ENCODE measurements around the gene ENTHD1. TPM values are rescaled to one million over a fixed set of nuclear protein-coding genes. Genes with fewer than 3 reads are reported as not detected.

ENTHD1 gene
- total RNA-seq, 1 donor from 2014 or later: not detected

GRCh38 chr22:39723899-39724351, 169.6 kb downstream of the ENTHD1 start:
- Mint-ChIP-seq H3K27me3 (ENCODE audit: unreplicated experiment) (peaks cover 5% of the 10 kb centered on the region), H3K4me1 (ENCODE audit: unreplicated experiment) (peaks cover 4% of the 10 kb centered on the region), H3K4me3 (ENCODE audit: unreplicated experiment) (no peak overlapping the region), H3K9me3 (ENCODE audit: unreplicated experiment) (no peaks in the 10 kb centered on the region), H3K27ac (ENCODE audit: unreplicated experiment) (no peak overlapping the region), H3K36me3 (ENCODE audit: low read depth, unreplicated experiment) (no peaks in the 10 kb centered on the region)
- TF ChIP-seq CTCF (IDR thresholded peaks at IDR 0.05; ENCODE audit: unreplicated experiment): no peak
- DNase-seq (ENCODE audit: low spot score): no peak

- H3K9me3 Mint-ChIP-seq (ENCODE audit: unreplicated experiment): no peaks in the 10 kb centered on the region
- peaks cover 5% of the 10 kb centered on the region for H3K27me3 Mint-ChIP-seq (ENCODE audit: unreplicated experiment)
- H3K36me3 Mint-ChIP-seq (ENCODE audit: low read depth, unreplicated experiment): no peaks in the 10 kb centered on the region
- no peak for TF ChIP-seq CTCF (IDR thresholded peaks at IDR 0.05; ENCODE audit: unreplicated experiment)
- peaks cover 4% of the 10 kb centered on the region for H3K4me1 Mint-ChIP-seq (ENCODE audit: unreplicated experiment)
- no peak overlapping the region for H3K27ac Mint-ChIP-seq (ENCODE audit: unreplicated experiment)
- DNase-seq (ENCODE audit: low spot score): no peak
- H3K4me3 Mint-ChIP-seq (ENCODE audit: unreplicated experiment): no peak overlapping the region
Measured at GRCh38 chr22:39723463-39723862, 170.1 kb downstream of the ENTHD1 start.

- H3K4me1 Mint-ChIP-seq (ENCODE audit: unreplicated experiment): peaks cover 4% of the 10 kb centered on the region
- H3K9me3 Mint-ChIP-seq (ENCODE audit: unreplicated experiment): no peaks in the 10 kb centered on the region
- no peak overlapping the region for H3K27ac Mint-ChIP-seq (ENCODE audit: unreplicated experiment)
Measured at GRCh38 chr22:39722501-39722900, 171.1 kb downstream of the ENTHD1 start.

GRCh38 chr22:39722032-39722325, 171.6 kb downstream of the ENTHD1 start:
- Mint-ChIP-seq H3K4me3 (ENCODE audit: unreplicated experiment) (no peak overlapping the region), H3K4me1 (ENCODE audit: unreplicated experiment) (peaks cover 4% of the 10 kb centered on the region), H3K27me3 (ENCODE audit: unreplicated experiment) (peaks cover 5% of the 10 kb centered on the region), H3K9me3 (ENCODE audit: unreplicated experiment) (no peaks in the 10 kb centered on the region), H3K27ac (ENCODE audit: unreplicated experiment) (no peak overlapping the region), H3K36me3 (ENCODE audit: low read depth, unreplicated experiment) (no peaks in the 10 kb centered on the region)
- no peak for DNase-seq (ENCODE audit: low spot score)
- no peak for TF ChIP-seq CTCF (IDR thresholded peaks at IDR 0.05; ENCODE audit: unreplicated experiment)

More at GRCh38 chr22:39722501-39722900, 171.1 kb downstream of the ENTHD1 start:
- H3K36me3 Mint-ChIP-seq (ENCODE audit: low read depth, unreplicated experiment): no peaks in the 10 kb centered on the region
- H3K27me3 Mint-ChIP-seq (ENCODE audit: unreplicated experiment): peaks cover 5% of the 10 kb centered on the region
- no peak overlapping the region for H3K4me3 Mint-ChIP-seq (ENCODE audit: unreplicated experiment)
- no peak for DNase-seq (ENCODE audit: low spot score)
- TF ChIP-seq CTCF (IDR thresholded peaks at IDR 0.05; ENCODE audit: unreplicated experiment): no peak

- Mint-ChIP-seq H3K27ac (ENCODE audit: unreplicated experiment) (no peak overlapping the region), H3K4me3 (ENCODE audit: unreplicated experiment) (no peak overlapping the region), H3K27me3 (ENCODE audit: unreplicated experiment) (peaks cover 5% of the 10 kb centered on the region), H3K9me3 (ENCODE audit: unreplicated experiment) (no peaks in the 10 kb centered on the region), H3K36me3 (ENCODE audit: low read depth, unreplicated experiment) (no peaks in the 10 kb centered on the region), H3K4me1 (ENCODE audit: unreplicated experiment) (peaks cover 4% of the 10 kb centered on the region)
- TF ChIP-seq CTCF (IDR thresholded peaks at IDR 0.05; ENCODE audit: unreplicated experiment): no peak
- DNase-seq (ENCODE audit: low spot score): no peak
Measured at GRCh38 chr22:39721206-39722031, 172.1 kb downstream of the ENTHD1 start.

All from endothelial cell (in vitro differentiated cells).